Tibial nerve (tissue), 4 donors: ENCODE data around the gene ADGRD1.

Experiments used
- CTCF ChIP-seq, 5 experiments: fragments of 200-600 bp in 3 of 5; fragments of 450-650 bp in 2 of 5; sonication (generic) in 3 of 5; IDR thresholded peaks; one replicate each; pipeline ENCODE4 v1.5.1; 2016 to 2019; ENCODE audit warnings: antibody characterized with exemption in 5 of 5, mild to moderate bottlenecking in 3 of 5, moderate library complexity in 2 of 5
- EP300 ChIP-seq, 2 donors: sonication (generic); formaldehyde crosslinking; IDR thresholded peaks; one replicate each; pipeline ENCODE4 v1.6.1; 2017; ENCODE audit warnings: antibody characterized with exemption in 2 of 2, mild to moderate bottlenecking in 1 of 2
- POLR2A ChIP-seq, 2 donors: fragments of 450-650 bp; IDR thresholded peaks; one replicate each; pipeline ENCODE4 v1.6.1; 2017; ENCODE audit warnings: antibody characterized with exemption in 2 of 2, mild to moderate bottlenecking in 2 of 2, moderate library complexity in 2 of 2

- TF ChIP-seq CTCF (IDR thresholded peaks at IDR 0.05): no peak
- TF ChIP-seq EP300 (IDR thresholded peaks at IDR 0.05): no peak
- no peak for TF ChIP-seq POLR2A (IDR thresholded peaks at IDR 0.05)
Measured at GRCh38 chr12:131094831-131095805, 141.4 kb downstream of the ADGRD1 start.
